NK-92 (cell line): Measurements from ENCODE around the gene CAMK2A.

Source experiments
- DNase-seq: peaks from one replicate; lab custom pipeline; 2025; ENCODE audit not compliant: unreplicated experiment; lab: John Stamatoyannopoulos, UW

The CAMK2A gene

DNA sequence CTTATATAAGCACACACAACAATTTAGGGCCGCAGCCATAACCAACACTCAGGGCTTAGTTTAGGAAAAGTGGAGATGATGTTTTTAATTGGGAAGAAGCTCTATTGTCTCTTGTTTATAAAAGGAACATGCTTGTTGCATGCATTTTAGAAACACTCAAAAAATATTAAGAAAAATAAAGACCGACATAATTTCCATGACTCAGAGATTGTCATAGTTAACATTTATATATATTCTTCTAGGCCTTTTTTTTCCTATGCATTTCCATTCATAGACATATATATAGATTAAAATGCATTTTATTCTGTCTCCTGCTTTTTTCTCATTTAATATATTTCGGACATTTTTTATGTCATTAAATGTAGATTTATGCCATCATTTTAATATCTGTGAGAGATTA lies 26.7 kb upstream of the CAMK2A start:
- DNase-seq: no peak

DNA sequence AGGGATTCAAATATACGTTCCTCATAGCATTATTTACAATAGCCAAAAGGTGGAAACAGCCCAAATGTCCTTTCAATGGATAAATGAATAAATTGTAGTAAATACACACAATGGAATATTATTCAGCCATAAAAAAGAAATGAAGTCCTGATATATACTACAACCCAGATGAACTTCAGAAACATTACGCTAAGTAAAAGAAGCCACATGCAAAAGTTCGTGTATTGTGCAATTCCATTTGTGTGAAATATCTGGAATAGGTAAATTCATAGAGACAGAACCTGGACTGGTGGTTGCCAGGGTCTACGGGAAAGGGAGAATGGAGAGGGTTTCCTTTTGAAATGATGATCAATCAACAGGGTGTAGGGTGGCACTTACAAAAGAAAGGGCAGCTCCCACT lies 25.7 kb upstream of the CAMK2A start:
- no peak for DNase-seq

DNA sequence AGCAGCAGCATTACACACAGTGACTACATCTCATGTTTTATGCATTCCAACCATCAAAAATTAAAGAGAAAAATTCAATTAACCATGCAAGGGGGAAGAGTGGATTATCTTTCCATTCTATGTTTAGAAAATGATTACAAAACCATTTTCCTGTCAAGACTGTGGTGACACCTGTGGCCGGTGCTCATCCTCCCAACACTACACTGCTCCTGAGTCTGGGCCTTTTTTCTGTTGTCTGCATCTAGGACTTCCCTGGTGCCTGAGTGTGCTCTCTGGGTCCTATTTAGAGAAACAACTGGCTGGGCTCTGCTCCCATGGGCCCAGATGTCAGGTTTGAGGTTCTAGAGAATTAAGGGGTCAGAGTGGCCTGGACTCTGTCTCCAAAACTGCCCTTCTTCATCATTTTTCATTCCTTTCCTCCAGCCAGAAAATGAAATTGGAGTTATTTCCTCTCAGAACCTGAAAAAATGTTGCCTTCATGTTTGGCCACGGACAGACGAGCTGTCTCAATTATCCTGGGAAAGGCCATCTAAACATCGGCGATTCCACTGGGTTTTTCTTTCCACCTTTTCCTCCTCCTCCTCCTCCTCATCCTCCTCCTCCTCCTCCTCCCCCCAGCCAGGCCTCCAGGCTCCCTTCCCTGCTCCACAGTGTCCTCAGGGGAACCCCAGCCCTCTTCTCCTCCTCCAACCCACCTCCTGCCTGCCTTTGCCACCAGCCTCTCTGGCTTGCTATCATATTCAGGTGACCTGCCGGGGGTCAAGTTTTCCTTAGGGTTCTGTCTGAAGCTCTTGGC lies 24.5 kb upstream of the CAMK2A start:
- DNase-seq: no peak

DNA sequence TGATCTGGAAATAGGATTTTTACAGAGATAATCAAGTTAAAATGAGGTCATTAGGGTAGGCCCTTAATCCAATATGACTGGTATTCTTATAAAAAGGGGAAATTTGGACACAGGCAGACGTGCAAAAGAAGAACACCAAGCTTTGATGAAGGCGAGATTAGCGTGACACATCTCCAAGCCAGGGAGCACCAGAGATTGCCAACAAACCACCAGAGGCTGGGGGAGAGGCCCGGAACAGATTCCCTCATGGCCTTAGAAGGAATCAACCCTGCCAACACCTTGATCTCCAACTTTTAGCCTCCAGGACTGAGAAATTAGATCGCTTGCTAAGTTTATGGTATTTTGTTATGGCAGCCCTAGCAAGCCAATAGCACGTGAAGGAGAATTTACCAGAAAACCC lies 23.9 kb upstream of the CAMK2A start:
- DNase-seq: no peak

DNA sequence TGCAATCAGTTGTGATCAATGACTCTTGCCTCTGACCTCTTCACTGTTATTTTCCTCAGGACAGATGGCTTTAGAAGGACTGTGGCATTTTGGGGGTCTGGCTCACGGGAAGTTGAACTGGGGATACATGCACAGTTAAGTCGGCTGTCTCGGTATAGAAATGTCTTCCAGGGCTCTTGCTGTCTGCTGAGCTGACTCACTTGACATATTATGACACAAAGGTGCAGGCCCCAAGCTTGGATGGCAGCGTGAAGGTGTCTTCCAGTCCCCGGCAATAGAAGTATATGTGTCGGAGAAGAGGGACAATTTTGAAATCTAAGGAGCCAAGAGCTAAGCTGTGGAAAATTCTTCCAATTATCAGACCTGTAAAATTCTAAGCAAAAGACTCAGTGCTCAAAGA lies 22.9 kb upstream of the CAMK2A start:
- no peak for DNase-seq

DNA sequence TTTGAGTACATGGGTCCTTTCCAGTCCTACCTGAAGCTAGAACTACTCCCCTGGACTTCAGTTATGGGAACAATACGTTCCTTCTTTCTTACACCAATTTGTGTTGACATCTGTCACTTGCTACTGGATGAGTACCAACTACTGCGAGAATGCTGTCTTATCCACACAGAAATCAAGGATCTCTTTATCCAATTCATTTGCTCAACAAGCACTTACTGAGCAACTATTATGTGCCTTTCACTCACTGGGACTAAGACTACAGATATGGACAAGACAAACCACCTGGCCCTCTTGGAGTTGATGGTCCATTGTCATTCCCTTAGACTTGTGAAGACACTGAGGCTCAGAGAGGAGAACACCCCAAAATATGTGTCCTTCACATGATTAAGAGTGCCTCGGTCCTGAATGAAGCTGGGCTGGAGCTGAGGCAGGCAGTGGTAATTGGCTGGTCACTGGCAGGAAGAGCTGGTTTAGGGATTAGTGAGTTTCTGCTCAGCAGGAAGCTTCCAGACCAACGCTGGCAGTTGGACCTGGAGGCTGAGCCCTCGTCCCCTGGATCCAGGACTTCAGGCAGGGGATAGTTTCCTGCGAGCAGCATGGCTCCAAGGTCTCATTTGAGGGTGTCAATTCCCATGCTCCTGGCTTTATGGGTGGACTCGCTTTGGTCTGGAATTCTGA lies 21.6 kb upstream of the CAMK2A start:
- DNase-seq: no peak

DNA sequence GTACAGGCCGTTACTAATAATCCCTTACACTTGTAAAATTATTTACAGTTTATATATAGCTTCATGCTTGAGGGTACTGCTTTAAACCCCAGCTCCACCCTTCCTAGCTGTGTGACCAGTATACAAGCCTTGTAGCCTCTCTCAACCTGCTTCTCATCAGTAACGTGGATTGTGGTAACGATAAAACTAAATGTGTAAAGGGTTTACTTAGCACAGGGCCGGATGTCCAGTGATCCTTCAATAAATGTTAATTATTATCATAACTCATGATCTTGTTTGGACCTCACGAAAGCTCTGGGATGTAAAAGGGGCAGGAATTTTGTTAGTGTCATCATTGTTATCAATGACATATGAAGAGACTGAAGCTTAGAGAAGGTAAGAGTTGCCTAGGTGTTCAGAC lies 20.7 kb upstream of the CAMK2A start:
- no peak for DNase-seq

DNA sequence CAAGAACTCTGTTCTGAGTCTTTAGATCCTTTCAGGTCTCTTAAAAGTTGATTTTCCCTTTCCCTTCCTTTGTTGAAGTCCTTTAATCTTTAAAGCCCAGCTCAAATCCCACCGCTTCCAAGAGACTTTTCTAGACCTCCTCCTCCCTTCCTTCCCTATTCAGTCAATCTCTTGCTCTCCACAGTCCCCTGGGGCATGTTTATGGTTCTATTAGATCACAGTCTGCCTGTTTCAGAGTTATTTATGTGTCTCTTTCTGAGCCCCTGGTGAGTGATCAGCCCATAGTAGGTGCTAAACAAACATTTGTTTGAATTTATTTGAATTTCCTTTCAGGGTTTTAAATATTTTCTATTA lies 20.3 kb upstream of the CAMK2A start:
- DNase-seq: no peak

DNA sequence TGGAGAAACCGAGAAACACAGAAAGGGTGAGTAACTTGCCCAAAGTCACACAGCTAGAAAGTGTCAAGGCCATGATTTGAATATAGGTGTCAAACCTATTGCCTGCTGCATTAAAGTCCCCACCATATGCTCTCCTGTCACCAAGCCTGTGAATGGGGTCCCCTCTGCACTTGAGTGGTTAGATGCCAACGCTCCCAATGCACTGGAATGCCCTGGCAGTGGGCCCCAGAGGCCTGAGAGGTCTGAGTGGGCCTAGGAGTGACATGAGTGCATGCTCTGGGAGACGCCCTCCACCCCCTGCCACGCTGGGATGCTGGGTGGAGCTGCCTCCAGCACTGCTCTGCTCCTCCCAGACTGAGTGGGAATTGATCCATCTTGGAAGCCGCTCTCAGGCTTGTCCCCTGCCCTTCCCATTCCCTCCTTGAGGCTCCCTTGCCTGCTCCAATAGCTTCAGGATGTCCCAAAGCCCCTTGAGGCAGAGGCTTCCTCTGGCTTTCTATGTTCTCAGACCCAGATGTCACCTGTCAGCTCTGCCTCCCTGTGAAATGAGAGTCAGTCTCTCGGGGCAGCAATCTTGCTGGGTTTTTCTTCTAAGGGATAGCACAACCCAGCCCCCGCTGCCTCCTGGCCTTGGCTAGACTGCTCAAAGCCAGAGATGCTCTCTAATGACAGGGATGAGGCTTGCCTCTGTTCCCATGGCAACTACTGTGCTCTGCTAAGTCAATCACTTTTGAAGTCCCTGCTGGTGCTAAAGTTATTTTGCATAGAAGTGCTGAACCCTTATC lies 19.7 kb upstream of the CAMK2A start:
- no peak for DNase-seq

DNA sequence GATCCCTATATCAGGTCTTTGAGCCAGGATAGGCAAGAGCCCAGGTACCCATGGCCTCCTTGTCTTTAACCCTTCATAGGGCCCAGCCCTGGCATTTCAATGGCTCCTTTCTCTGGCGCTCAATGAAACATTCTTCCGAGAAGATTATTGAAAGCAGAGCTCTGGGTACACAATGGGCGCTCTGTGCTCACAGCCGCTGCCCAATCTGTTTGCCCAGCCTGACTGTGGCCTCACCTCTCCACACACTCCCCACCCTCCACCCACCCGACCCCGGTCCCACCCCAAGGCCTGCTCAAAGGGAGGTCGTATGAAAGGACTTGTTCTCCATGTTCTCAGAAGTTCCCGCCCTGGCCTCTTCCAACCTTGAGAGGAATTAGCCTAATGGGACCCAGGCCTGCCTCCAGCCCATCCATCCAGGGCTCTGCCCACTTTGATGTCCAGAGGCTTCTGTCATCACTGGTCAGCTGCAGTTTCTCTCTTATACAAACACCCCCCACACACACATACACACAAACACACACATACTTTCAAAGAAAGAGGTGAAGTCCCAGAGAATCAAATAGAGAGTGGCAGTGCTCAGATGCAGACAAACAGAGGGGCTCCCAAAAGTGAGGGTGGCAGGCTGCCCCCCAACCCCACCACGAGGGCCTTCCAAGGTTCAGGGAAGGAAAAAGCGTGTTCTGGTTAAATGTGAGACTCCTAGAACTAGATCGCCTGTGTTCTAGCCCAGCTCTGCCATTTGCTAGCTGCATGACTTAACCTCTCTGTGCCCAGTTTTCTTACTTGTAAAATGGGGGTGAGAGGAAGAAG lies 18.2 kb upstream of the CAMK2A start:
- no peak for DNase-seq

DNA sequence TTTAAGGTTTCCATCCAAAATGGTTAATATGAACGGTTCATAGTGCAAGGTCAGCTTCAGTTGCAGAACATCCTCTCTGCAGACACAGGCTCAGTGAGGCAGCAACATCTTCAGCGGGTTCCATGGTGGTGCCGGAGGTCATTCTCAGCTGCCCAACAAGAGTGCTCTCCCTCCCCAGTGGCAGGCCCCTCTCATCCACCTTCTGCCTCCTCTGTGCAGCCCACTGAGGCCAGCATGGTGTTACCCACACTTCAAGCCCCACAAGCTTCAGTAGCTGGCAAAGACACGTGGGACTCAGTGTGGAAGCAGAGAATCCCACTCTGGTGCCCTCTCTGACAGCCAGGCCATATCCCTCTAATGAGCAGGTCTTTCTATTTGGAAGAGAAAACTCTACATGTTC lies 17.2 kb upstream of the CAMK2A start:
- no peak for DNase-seq

DNA sequence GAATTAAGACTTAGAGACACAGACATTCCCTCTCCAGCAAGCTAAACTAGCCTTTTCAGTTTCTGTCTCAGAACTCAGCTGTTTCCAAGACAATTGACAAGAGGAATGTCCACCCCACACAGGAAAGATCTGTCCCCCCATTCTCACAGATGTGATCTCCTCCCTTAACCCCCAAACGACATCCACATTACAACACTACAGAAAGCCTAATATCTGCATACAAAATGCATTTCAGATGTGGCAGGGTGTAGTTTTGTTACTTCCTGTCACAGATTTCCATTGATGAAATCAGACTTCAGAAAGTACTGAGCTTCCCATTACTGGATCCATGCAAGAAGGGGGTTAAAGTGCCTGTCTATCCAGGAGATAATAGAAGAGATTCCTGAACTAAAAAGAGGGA lies 16.0 kb upstream of the CAMK2A start:
- no peak for DNase-seq

DNA sequence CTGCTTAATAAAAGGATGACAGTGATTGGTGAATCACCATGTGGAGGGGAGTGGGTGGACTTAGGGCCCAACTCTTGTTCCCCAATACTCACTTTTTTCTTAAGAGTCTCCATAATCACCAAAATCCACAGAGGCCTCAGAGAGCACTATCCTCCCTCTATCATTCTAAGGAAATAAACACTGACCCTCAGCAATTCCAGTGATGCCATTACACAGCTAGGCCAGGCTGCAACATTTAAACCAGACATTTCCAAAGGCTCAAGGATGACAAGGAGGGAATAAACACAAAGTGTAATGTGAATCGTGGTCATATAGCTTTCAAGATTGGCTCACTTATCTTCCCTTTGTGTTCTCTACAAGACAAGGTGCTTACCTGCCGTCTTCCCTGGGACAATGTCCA lies 15.5 kb upstream of the CAMK2A start:
- no peak for DNase-seq

DNA sequence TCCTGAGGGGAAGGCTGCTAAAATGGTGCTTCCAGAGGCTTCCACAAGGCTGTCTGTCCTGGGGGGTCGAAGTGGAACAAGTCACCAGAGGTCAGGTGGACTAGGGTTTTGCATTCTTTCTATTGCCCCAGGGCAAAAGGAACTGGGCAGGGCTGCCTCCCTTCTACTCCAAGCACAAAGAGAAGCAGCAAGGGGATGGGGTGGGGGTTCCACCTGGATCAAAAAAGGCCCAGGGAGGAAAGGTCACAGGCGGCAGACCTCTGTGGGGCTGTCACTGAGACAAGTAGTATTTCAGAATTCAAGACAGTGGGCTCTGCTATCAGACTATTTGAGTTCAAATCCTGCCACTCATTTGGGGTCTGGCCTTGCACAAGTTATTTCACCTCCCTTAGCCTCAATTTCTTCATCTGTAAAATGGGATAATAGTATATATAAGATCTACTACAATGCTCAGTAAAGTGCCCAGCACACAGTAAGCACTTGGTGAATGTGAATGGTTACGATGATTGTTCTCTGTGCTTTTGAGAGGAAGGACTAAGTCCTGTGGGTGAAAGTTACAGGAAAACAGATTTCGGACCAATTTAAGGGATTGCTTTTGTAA lies 15.0 kb upstream of the CAMK2A start:
- no peak for DNase-seq

DNA sequence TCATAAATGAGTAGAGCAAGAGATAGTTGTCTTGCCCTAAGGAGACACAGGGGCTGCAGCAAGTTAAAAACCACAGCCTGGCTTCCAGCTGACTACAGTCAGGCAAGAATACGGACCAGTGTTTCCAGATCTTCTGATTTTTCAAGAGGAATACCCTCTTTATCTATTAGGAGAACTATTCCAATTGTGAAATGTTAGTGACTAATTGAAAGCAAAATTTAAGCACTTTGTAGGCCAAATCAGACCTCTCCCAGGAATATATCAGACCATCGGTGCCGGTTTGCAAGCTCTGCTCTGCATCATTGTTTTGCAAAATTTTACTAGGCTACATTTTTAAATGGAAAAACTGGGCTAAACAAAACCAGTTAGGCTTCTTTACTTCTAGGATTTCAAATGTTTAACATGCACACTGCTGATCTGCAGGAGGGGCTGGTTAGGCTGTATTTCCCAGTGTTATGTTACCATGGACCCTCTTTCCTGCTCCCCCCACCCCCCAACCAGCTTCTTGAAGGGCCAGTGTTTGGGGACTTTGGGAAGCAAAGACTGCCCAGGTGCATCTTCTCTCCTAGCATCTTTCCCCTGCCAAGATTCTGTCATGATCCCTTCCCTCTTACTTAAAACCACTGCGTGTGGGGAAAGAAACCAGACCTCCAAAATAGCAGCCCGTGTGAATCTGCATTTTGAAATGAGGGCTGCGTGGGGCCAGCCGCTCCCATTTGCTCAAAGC lies 14.2 kb upstream of the CAMK2A start:
- DNase-seq: no peak

DNA sequence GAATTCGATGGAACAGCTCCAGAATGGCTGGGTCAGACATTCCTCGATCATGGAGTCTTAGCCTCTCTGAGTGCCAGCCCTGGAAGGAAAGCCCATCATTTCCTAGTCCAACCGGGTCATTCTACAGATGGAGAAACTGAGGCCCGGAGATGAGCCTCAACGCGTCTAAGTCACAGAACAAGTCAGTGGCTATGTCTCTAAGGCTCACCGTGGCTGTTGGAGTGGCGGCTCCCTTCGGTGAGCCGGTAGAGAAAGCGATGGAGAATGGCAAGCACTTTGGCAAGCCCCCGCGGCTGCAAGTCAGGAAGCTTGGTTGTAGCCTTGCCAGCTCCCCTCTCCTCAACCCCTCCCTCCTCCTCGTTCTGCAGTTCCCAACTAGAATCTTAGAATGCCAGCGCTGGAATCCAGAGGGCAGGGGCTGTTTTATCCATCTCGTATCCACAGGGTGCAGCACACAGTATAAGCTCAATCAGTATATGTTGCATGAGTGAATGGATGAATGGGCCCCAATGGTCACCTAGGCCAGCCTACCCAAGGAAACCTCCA lies 13.6 kb upstream of the CAMK2A start:
- DNase-seq: no peak

DNA sequence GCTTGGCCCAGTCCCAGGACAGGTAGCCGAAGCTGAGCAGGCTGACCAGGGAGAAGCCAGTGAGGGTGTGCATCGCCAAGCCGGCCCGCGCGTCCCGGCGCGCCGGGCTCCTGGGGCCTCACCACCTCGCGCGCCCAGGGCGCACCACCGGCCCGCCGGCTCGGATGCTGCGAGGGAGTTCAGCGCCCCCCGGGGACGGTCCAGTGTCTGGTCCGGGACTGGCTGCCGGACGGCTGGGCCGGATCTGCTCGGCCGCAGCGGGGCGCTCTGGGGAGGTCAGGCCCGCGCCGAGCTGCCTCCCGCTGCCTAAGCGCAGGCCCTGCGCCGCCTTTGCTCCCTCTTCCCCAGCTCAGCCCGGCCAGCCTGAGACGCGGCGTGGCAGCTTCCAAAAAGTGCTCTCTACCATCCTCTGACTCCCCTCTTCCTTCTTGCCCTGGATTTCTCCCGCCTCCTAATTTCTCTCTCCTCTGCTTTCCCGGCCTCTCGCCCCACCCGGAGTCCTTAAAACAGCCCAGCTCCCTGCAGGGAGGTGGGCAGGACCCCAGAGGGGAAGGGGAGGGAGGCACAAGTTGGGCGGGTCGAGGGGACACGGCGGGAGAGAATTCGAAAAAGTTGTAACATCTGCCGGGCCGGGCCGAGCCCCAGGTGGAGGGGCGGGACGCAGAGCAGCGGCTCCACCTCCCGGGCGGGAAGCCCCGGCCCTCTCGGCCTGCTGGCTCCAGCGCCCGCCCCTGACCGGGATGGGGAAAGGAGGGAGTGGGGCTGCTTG lies 12.9 kb upstream of the CAMK2A start, which contains the start of gene ARSI:
Gene ARSI, minus strand, starts transcription at position 605 of the 769 bp plus-strand sequence. Its CDS starts 532 bp downstream, at position 73.
- DNase-seq: no peak

DNA sequence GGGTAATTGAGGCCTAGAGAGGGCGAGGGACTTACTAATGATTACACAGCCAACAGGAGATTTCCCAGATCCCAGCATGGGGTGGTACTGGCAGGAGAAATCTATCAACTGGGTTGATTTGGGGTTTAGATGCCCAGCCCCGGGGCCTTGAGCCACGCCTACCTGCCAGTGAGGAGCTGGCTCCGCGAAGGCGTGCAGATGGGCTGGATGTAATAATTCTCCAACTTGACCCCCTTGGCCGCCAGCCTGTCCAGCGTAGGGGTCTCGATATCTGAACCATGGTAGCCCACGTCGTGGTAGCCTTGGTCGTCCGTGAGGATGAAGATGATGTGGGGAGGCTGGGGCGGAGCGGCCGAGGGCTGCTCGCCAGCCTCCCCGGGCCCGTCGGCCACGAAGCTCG lies 12.3 kb upstream of the CAMK2A start:
- no peak for DNase-seq

DNA sequence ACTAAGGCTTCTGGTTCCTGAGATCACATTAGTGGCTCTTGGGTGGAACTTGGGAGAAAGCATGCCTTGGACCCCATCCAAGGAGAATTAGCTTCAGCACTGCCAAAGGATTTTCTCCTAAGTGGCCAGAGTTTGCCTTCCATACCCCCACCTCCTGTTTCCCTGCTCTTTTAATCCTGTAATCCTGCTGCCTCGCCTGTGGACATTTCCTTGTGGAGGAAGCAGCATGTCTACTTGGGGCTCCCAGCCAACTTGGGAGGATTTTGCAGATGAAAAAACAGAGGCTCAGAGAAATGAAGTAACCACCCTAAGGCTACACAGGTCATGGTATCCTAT lies 11.6 kb upstream of the CAMK2A start:
- DNase-seq: no peak
